ENCODE measurements around the gene ELAVL3. TPM values are rescaled to one million over a fixed set of nuclear protein-coding genes. Genes with fewer than 3 reads are reported as not detected.

Gene ELAVL3
- polyA plus RNA-seq, 1 donor from 2014 or later, result 38.7 TPM

GRCh38 chr19:11513946-11514345 is 33.1 kb upstream of the ELAVL3 start:
- no peaks in the 10 kb centered on the region for H3K9me3 ChIP-seq (ENCODE audit: low read length)
- no peaks in the 10 kb centered on the region for H3F3A ChIP-seq (ENCODE audit: insufficient read depth, low read length, poor library complexity, severe bottlenecking)
- no peaks in the 10 kb centered on the region for H3K27me3 ChIP-seq (ENCODE audit: insufficient read depth, low read depth, low read length)
- H3K36me3 ChIP-seq (ENCODE audit: insufficient read depth, low read length), result no peaks in the 10 kb centered on the region
- H3K9me2 ChIP-seq (ENCODE audit: insufficient read depth, low read length), result no peaks in the 10 kb centered on the region
- H3K27ac ChIP-seq (ENCODE audit: low read length), result no peak overlapping the region
- H3K9ac ChIP-seq (ENCODE audit: low read length), result no peak overlapping the region
- no peak overlapping the region for H3K4me3 ChIP-seq (ENCODE audit: low read length)
- no peaks in the 10 kb centered on the region for H3K79me2 ChIP-seq (replicated peaks; ENCODE audit: insufficient read depth, low read length)
- H4K20me1 ChIP-seq (ENCODE audit: insufficient read depth), result no peaks in the 10 kb centered on the region
- no peak overlapping the region for H3K4me2 ChIP-seq (ENCODE audit: low read length)
- TF ChIP-seq TAF1 (IDR thresholded peaks at IDR 0.05; ENCODE audit: low read depth), result no peak
- no peak overlapping the region for H2AFZ ChIP-seq (ENCODE audit: low read depth, low read length)

DNA sequence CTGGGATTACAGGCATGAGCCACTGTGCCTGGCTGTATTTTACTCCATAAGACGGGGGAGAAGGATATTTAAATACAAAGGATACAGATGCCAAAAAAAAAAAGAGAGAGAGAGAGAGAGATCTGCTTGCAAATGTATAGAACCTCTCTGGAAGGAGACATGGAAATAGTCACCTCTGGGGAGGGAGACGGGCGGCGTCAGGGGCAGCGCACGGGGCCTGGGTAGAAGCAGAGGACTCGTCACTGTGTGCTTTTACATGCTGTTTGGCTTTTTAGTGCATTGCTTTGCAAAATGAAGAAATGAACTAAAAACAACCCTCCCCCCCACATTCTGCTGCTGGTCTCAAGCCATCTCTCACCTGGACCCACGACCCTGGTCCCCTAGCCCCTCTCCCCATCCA is 29.6 kb upstream of the ELAVL3 start:
- H3K4me3 ChIP-seq (ENCODE audit: low read length), result no peak overlapping the region
- TF ChIP-seq SMC3 (conservative IDR thresholded peaks at IDR 0.05; ENCODE audit: poor library complexity) (no peak), POLR2AphosphoS5 (IDR thresholded peaks at IDR 0.05) (no peak), REST (IDR thresholded peaks at IDR 0.05; ENCODE audit: borderline replicate concordance) (no peak), TAF1 (IDR thresholded peaks at IDR 0.05; ENCODE audit: low read depth) (no peak), MXI1 (conservative IDR thresholded peaks at IDR 0.05; ENCODE audit: poor library complexity, severe bottlenecking) (no peak), EZH2 (IDR thresholded peaks at IDR 0.05; ENCODE audit: borderline replicate concordance, insufficient read depth, low read length, poor library complexity, severe bottlenecking) (no peak), EP300 (conservative IDR thresholded peaks at IDR 0.05; ENCODE audit: poor library complexity, severe bottlenecking) (no peak), RAD21 (conservative IDR thresholded peaks at IDR 0.05) (no peak)
- TF ChIP-seq, protein P1, sequence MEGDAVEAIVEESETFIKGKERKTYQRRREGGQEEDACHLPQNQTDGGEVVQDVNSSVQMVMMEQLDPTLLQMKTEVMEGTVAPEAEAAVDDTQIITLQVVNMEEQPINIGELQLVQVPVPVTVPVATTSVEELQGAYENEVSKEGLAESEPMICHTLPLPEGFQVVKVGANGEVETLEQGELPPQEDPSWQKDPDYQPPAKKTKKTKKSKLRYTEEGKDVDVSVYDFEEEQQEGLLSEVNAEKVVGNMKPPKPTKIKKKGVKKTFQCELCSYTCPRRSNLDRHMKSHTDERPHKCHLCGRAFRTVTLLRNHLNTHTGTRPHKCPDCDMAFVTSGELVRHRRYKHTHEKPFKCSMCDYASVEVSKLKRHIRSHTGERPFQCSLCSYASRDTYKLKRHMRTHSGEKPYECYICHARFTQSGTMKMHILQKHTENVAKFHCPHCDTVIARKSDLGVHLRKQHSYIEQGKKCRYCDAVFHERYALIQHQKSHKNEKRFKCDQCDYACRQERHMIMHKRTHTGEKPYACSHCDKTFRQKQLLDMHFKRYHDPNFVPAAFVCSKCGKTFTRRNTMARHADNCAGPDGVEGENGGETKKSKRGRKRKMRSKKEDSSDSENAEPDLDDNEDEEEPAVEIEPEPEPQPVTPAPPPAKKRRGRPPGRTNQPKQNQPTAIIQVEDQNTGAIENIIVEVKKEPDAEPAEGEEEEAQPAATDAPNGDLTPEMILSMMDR (IDR thresholded peaks at IDR 0.05; ENCODE audit: poor library complexity, severe bottlenecking), result no peak
- no peaks in the 10 kb centered on the region for H3K9me3 ChIP-seq (ENCODE audit: low read length)
- no peak overlapping the region for H3K27ac ChIP-seq (ENCODE audit: low read length)
- no peaks in the 10 kb centered on the region for H3K36me3 ChIP-seq (ENCODE audit: insufficient read depth, low read length)
- no peaks in the 10 kb centered on the region for H4K20me1 ChIP-seq (ENCODE audit: insufficient read depth)
- H3K27me3 ChIP-seq (ENCODE audit: insufficient read depth, low read depth, low read length), result no peaks in the 10 kb centered on the region
- no peak overlapping the region for H3K4me2 ChIP-seq (ENCODE audit: low read length)
- H3K9ac ChIP-seq (ENCODE audit: low read length), result no peak overlapping the region
- no peak overlapping the region for H2AFZ ChIP-seq (ENCODE audit: low read depth, low read length)
- H3K79me2 ChIP-seq (replicated peaks; ENCODE audit: insufficient read depth, low read length), result no peaks in the 10 kb centered on the region
- H3K9me2 ChIP-seq (ENCODE audit: insufficient read depth, low read length), result no peaks in the 10 kb centered on the region
- H3F3A ChIP-seq (ENCODE audit: insufficient read depth, low read length, poor library complexity, severe bottlenecking), result no peaks in the 10 kb centered on the region
